ENCODE results near the gene SH3D21. TPM values are rescaled to one million over a fixed set of nuclear protein-coding genes. Genes with fewer than 3 reads are reported as not detected.

The SH3D21 gene
- total and polyA plus RNA-seq, 7 donors: 0.16 to 7.4 (median 1.8) TPM

- Histone ChIP-seq H3K27me3 (no peaks in the 10 kb centered on the region), H3K27ac (no peak overlapping the region), H3K4me3 (no peak overlapping the region), H3K9me3 (no peaks in the 10 kb centered on the region), H3K36me3 (peaks cover 24 to 69% (median 34%) of the 10 kb centered on the region in 4 donors), H3K4me1 (peaks cover 0 to 6% (median 2%) of the 10 kb centered on the region in 4 donors)
- WGBS, 2 donors: 87 to 93% methylated on average over 34 of the region's 34 CpGs
- DNase-seq: no peak
- TF ChIP-seq EP300 (IDR thresholded peaks at IDR 0.05): no peak
- no peak for TF ChIP-seq CTCF (IDR thresholded peaks at IDR 0.05)
- TF ChIP-seq POLR2AphosphoS5 (IDR thresholded peaks at IDR 0.05): no peak
- TF ChIP-seq POLR2A (IDR thresholded peaks at IDR 0.05): no peak
- intact Hi-C loops (cut with DNase I): loop anchor here (1.0 kb wide), 1 partner anchor 80 kb away; no protein-coding TSS in a partner anchor
Measured at GRCh38 chr1:36341626-36342320, 35.6 kb downstream of the SH3D21 start.

DNA sequence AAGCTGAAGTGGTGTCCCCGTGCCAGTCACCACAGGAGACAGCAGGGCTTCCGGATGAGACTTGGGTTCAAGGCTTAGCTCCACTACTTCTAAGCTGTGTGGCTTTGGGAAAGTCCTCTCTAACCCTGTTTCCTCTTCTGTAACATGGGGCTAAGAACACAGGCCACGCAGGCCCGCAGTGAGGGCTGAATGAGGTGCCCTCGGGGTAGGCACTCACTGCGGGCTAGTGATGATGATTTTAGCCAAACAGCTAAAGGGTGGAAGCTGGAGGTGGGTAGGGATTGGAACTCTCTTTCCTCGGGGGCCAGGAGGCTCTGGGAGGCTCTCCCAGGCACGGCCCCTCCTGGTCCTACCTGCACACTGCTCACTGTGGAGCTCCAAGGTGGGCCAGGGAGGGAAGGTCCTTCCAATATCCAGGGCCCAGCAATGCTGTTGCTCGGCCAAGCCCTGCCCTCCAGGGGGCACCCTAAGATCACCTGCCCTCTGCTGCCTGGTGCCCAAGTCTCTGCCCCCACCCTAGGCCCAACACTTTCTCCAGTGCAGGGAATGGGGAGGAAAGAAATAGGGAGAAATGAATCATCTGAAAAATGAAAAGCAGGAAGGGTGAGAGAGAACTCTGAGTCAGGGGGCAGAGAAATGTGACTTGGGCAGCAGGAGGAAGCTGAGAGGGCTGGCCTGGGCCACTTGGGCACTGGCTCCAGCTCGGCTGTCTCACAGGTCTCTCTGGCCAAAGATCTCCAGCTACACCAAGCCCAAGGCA, 36.4 kb downstream of the SH3D21 start:
- intact Hi-C loops (cut with DNase I): loop anchor here (1.0 kb wide), 1 partner anchor 79 kb away; no protein-coding TSS in a partner anchor
- H3K9me3 ChIP-seq: no peaks in the 10 kb centered on the region
- 75 to 80% methylated on average over 10 of the region's 10 CpGs for WGBS, 2 donors
- TF ChIP-seq EP300 (IDR thresholded peaks at IDR 0.05) (no peak), CTCF (IDR thresholded peaks at IDR 0.05) (peak; percentile 36 to 67 (median 56))
- H3K4me3 ChIP-seq: no peak overlapping the region
- H3K4me1 ChIP-seq: peaks cover 0 to 6% (median 2%) of the 10 kb centered on the region in 4 donors
- H3K27me3 ChIP-seq: no peaks in the 10 kb centered on the region
- peak; percentile 75 for DNase-seq
- peaks cover 30 to 77% (median 40%) of the 10 kb centered on the region in 4 donors for H3K36me3 ChIP-seq
- H3K27ac ChIP-seq: peak overlapping the region; percentile 15 to 58 (median 42)

GRCh38 chr1:36343651-36344394, 37.7 kb downstream of the SH3D21 start:
- Histone ChIP-seq H3K27me3 (no peaks in the 10 kb centered on the region), H3K36me3 (peaks cover 41 to 89% (median 50%) of the 10 kb centered on the region in 4 donors), H3K9me3 (no peaks in the 10 kb centered on the region), H3K27ac (peak overlapping the region in 3 of 4 donors; percentile 31 to 58 (median 53)), H3K4me3 (no peak overlapping the region), H3K4me1 (peaks cover 0 to 6% (median 2%) of the 10 kb centered on the region in 4 donors)
- WGBS, 2 donors: 91 to 94% methylated on average over 24 of the region's 24 CpGs
- intact Hi-C loops (cut with DNase I): no loop called here
- no peak for DNase-seq
- no peak for TF ChIP-seq CTCF (IDR thresholded peaks at IDR 0.05)
- no peak for TF ChIP-seq POLR2AphosphoS5 (IDR thresholded peaks at IDR 0.05)
- TF ChIP-seq EP300 (IDR thresholded peaks at IDR 0.05): no peak
- TF ChIP-seq POLR2A (IDR thresholded peaks at IDR 0.05): no peak

DNA sequence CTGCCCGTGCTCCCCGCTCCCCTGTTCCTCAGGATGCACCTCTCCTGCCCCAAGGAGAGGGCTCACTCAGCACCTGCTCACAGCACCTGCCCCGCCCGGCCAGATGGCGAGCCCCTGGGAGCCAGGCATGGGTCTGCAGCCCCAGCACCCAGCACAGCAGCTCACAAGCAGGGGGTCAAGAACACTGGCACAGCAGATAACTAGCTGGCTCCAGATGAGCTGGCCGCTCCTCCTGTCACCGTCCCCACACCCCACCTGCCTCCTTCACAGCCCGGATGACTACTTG, 38.2 kb downstream of the SH3D21 start:
- peaks cover 0 to 10% (median 4%) of the 10 kb centered on the region in 4 donors for H3K4me1 ChIP-seq
- H3K36me3 ChIP-seq: peaks cover 41 to 89% (median 50%) of the 10 kb centered on the region in 4 donors
- H3K27ac ChIP-seq: no peak overlapping the region
- H3K9me3 ChIP-seq: no peaks in the 10 kb centered on the region
- no peak overlapping the region for H3K4me3 ChIP-seq
- H3K27me3 ChIP-seq: no peaks in the 10 kb centered on the region
- TF ChIP-seq POLR2A (IDR thresholded peaks at IDR 0.05) (no peak), EP300 (IDR thresholded peaks at IDR 0.05) (no peak), CTCF (IDR thresholded peaks at IDR 0.05) (no peak), POLR2AphosphoS5 (IDR thresholded peaks at IDR 0.05) (no peak)
- WGBS, 2 donors: 79 to 89% methylated on average over 8 of the region's 8 CpGs
- intact Hi-C loops (cut with DNase I): no loop called here
- no peak for DNase-seq

Data from sigmoid colon (tissue), 7 donors.